Measurements from ENCODE around the gene OR2M4.

OR2M4 gene

GRCh38 chr1:248231117-248231516, at the start of gene OR2M4:
Gene OR2M4, plus strand, starts transcription at chr1:248231417. Its CDS starts 7,512 bp downstream, at chr1:248238929.
- no peaks in the 10 kb centered on the region for H3K27me3 ChIP-seq (ENCODE audit: control insufficient read depth, insufficient read depth, low read length)
- H3K4me1 ChIP-seq (ENCODE audit: control insufficient read depth, insufficient read depth, low read length): no peaks in the 10 kb centered on the region
- no peak within 1 kb of the TSS for H3K4me3 ChIP-seq (ENCODE audit: low read depth, low read length)
- H3K27ac ChIP-seq (ENCODE audit: low read depth, low read length): no peak within 1 kb of the TSS
- peaks cover 95% of the 10 kb centered on the region for H3K9me3 ChIP-seq (ENCODE audit: control insufficient read depth, insufficient read depth, low read length)
- no peak within 1 kb of the TSS for H3K9ac ChIP-seq (ENCODE audit: low read depth, low read length)
- no peaks in the 10 kb centered on the region for H3K36me3 ChIP-seq (ENCODE audit: control insufficient read depth, insufficient read depth, low read length)

- Histone ChIP-seq H3K27ac (ENCODE audit: low read depth, low read length) (no peak overlapping the region), H3K9me3 (ENCODE audit: control insufficient read depth, insufficient read depth, low read length) (peaks cover 87% of the 10 kb centered on the region), H3K36me3 (ENCODE audit: control insufficient read depth, insufficient read depth, low read length) (no peaks in the 10 kb centered on the region), H3K4me3 (ENCODE audit: low read depth, low read length) (no peak overlapping the region), H3K9ac (ENCODE audit: low read depth, low read length) (no peak overlapping the region), H3K4me1 (ENCODE audit: control insufficient read depth, insufficient read depth, low read length) (no peaks in the 10 kb centered on the region), H3K27me3 (ENCODE audit: control insufficient read depth, insufficient read depth, low read length) (no peaks in the 10 kb centered on the region)
Observed at GRCh38 chr1:248183996-248184395, 47.2 kb upstream of the OR2M4 start.

GRCh38 chr1:248187363-248187762, 43.9 kb upstream of the OR2M4 start:
- Histone ChIP-seq H3K9me3 (ENCODE audit: control insufficient read depth, insufficient read depth, low read length) (peaks cover 84% of the 10 kb centered on the region), H3K9ac (ENCODE audit: low read depth, low read length) (no peak overlapping the region), H3K27ac (ENCODE audit: low read depth, low read length) (no peak overlapping the region), H3K27me3 (ENCODE audit: control insufficient read depth, insufficient read depth, low read length) (no peaks in the 10 kb centered on the region), H3K4me1 (ENCODE audit: control insufficient read depth, insufficient read depth, low read length) (no peaks in the 10 kb centered on the region), H3K36me3 (ENCODE audit: control insufficient read depth, insufficient read depth, low read length) (no peaks in the 10 kb centered on the region), H3K4me3 (ENCODE audit: low read depth, low read length) (no peak overlapping the region)

GRCh38 chr1:248189026-248189425, 42.2 kb upstream of the OR2M4 start:
- no peaks in the 10 kb centered on the region for H3K4me1 ChIP-seq (ENCODE audit: control insufficient read depth, insufficient read depth, low read length)
- H3K27ac ChIP-seq (ENCODE audit: low read depth, low read length): no peak overlapping the region
- peaks cover 84% of the 10 kb centered on the region for H3K9me3 ChIP-seq (ENCODE audit: control insufficient read depth, insufficient read depth, low read length)
- H3K27me3 ChIP-seq (ENCODE audit: control insufficient read depth, insufficient read depth, low read length): no peaks in the 10 kb centered on the region
- H3K4me3 ChIP-seq (ENCODE audit: low read depth, low read length): no peak overlapping the region
- H3K9ac ChIP-seq (ENCODE audit: low read depth, low read length): no peak overlapping the region
- H3K36me3 ChIP-seq (ENCODE audit: control insufficient read depth, insufficient read depth, low read length): no peaks in the 10 kb centered on the region

- Histone ChIP-seq H3K27me3 (ENCODE audit: control insufficient read depth, insufficient read depth, low read length) (no peaks in the 10 kb centered on the region), H3K36me3 (ENCODE audit: control insufficient read depth, insufficient read depth, low read length) (no peaks in the 10 kb centered on the region), H3K27ac (ENCODE audit: low read depth, low read length) (no peak overlapping the region), H3K4me1 (ENCODE audit: control insufficient read depth, insufficient read depth, low read length) (no peaks in the 10 kb centered on the region), H3K9me3 (ENCODE audit: control insufficient read depth, insufficient read depth, low read length) (peaks cover 85% of the 10 kb centered on the region), H3K9ac (ENCODE audit: low read depth, low read length) (no peak overlapping the region), H3K4me3 (ENCODE audit: low read depth, low read length) (no peak overlapping the region)
Observed at GRCh38 chr1:248194117-248194516, 37.1 kb upstream of the OR2M4 start.

GRCh38 chr1:248196965-248197364, 34.3 kb upstream of the OR2M4 start, which contains the start of gene OR2M3:
Gene OR2M3, plus strand, starts transcription at chr1:248197265. Its CDS starts 5,803 bp downstream, at chr1:248203068.
- H3K9ac ChIP-seq (ENCODE audit: low read depth, low read length): no peak within 1 kb of the TSS
- no peak within 1 kb of the TSS for H3K4me3 ChIP-seq (ENCODE audit: low read depth, low read length)
- no peaks in the 10 kb centered on the region for H3K36me3 ChIP-seq (ENCODE audit: control insufficient read depth, insufficient read depth, low read length)
- H3K4me1 ChIP-seq (ENCODE audit: control insufficient read depth, insufficient read depth, low read length): no peaks in the 10 kb centered on the region
- peaks cover 87% of the 10 kb centered on the region for H3K9me3 ChIP-seq (ENCODE audit: control insufficient read depth, insufficient read depth, low read length)
- no peak within 1 kb of the TSS for H3K27ac ChIP-seq (ENCODE audit: low read depth, low read length)
- no peaks in the 10 kb centered on the region for H3K27me3 ChIP-seq (ENCODE audit: control insufficient read depth, insufficient read depth, low read length)

- H3K9me3 ChIP-seq (ENCODE audit: control insufficient read depth, insufficient read depth, low read length): peaks cover 70% of the 10 kb centered on the region
- no peak overlapping the region for H3K27ac ChIP-seq (ENCODE audit: low read depth, low read length)
- no peaks in the 10 kb centered on the region for H3K36me3 ChIP-seq (ENCODE audit: control insufficient read depth, insufficient read depth, low read length)
- H3K4me3 ChIP-seq (ENCODE audit: low read depth, low read length): no peak overlapping the region
- H3K9ac ChIP-seq (ENCODE audit: low read depth, low read length): no peak overlapping the region
- no peaks in the 10 kb centered on the region for H3K27me3 ChIP-seq (ENCODE audit: control insufficient read depth, insufficient read depth, low read length)
- H3K4me1 ChIP-seq (ENCODE audit: control insufficient read depth, insufficient read depth, low read length): no peaks in the 10 kb centered on the region
Observed at GRCh38 chr1:248215880-248216279, 15.3 kb upstream of the OR2M4 start.

- Histone ChIP-seq H3K4me3 (ENCODE audit: low read depth, low read length) (no peak overlapping the region; the same call in 1 of the 2 replicates), H3K27me3 (ENCODE audit: control insufficient read depth, insufficient read depth, low read length) (no peaks in the 10 kb centered on the region)
Observed at GRCh38 chr1:248225537-248225936, 5.7 kb upstream of the OR2M4 start.

GRCh38 chr1:248229360-248229908, 1.8 kb upstream of the OR2M4 start:
- no peaks in the 10 kb centered on the region for H3K27me3 ChIP-seq (ENCODE audit: control insufficient read depth, insufficient read depth, low read length)
- H3K9me3 ChIP-seq (ENCODE audit: control insufficient read depth, insufficient read depth, low read length): peaks cover 97% of the 10 kb centered on the region
- no peak overlapping the region for H3K4me3 ChIP-seq (ENCODE audit: low read depth, low read length)
- H3K9ac ChIP-seq (ENCODE audit: low read depth, low read length): no peak overlapping the region
- H3K27ac ChIP-seq (ENCODE audit: low read depth, low read length): no peak overlapping the region
- no peaks in the 10 kb centered on the region for H3K4me1 ChIP-seq (ENCODE audit: control insufficient read depth, insufficient read depth, low read length)
- H3K36me3 ChIP-seq (ENCODE audit: control insufficient read depth, insufficient read depth, low read length): no peaks in the 10 kb centered on the region

More at GRCh38 chr1:248225537-248225936, 5.7 kb upstream of the OR2M4 start:
- Histone ChIP-seq H3K27ac (ENCODE audit: low read depth, low read length) (no peak overlapping the region), H3K4me1 (ENCODE audit: control insufficient read depth, insufficient read depth, low read length) (no peaks in the 10 kb centered on the region), H3K9ac (ENCODE audit: low read depth, low read length) (no peak overlapping the region), H3K36me3 (ENCODE audit: control insufficient read depth, insufficient read depth, low read length) (no peaks in the 10 kb centered on the region), H3K9me3 (ENCODE audit: control insufficient read depth, insufficient read depth, low read length) (peaks cover 88% of the 10 kb centered on the region)

GRCh38 chr1:248239478-248239877, 8.3 kb downstream of the OR2M4 start:
- Histone ChIP-seq H3K9ac (ENCODE audit: low read depth, low read length) (no peak overlapping the region), H3K4me1 (ENCODE audit: control insufficient read depth, insufficient read depth, low read length) (no peaks in the 10 kb centered on the region), H3K27me3 (ENCODE audit: control insufficient read depth, insufficient read depth, low read length) (no peaks in the 10 kb centered on the region), H3K36me3 (ENCODE audit: control insufficient read depth, insufficient read depth, low read length) (no peaks in the 10 kb centered on the region), H3K9me3 (ENCODE audit: control insufficient read depth, insufficient read depth, low read length) (peaks cover 93% of the 10 kb centered on the region), H3K4me3 (ENCODE audit: low read depth, low read length) (no peak overlapping the region), H3K27ac (ENCODE audit: low read depth, low read length) (no peak overlapping the region)

GRCh38 chr1:248243204-248243603, 12.0 kb downstream of the OR2M4 start:
- no peak overlapping the region for H3K9ac ChIP-seq (ENCODE audit: low read depth, low read length)

More at GRCh38 chr1:248243204-248243603, 12.0 kb downstream of the OR2M4 start:
- no peaks in the 10 kb centered on the region for H3K4me1 ChIP-seq (ENCODE audit: control insufficient read depth, insufficient read depth, low read length)
- peaks cover 93% of the 10 kb centered on the region for H3K9me3 ChIP-seq (ENCODE audit: control insufficient read depth, insufficient read depth, low read length)
- no peak overlapping the region for H3K27ac ChIP-seq (ENCODE audit: low read depth, low read length)
- no peak overlapping the region for H3K4me3 ChIP-seq (ENCODE audit: low read depth, low read length)
- no peaks in the 10 kb centered on the region for H3K27me3 ChIP-seq (ENCODE audit: control insufficient read depth, insufficient read depth, low read length)
- no peaks in the 10 kb centered on the region for H3K36me3 ChIP-seq (ENCODE audit: control insufficient read depth, insufficient read depth, low read length)
